B cell (primary cell): ENCODE data around the gene IQCH. TPM values are rescaled to one million over a fixed set of nuclear protein-coding genes. Genes with fewer than 3 reads are reported as not detected.

Source experiments
- ATAC-seq: fragments of 200-7000 bp; cut with Tn5 transposase; one replicate; pipeline ENCODE4 v1.10.0; 2021; ENCODE audit warnings: low read depth, mild to moderate bottlenecking, moderate number of reproducible peaks, moderate library complexity
- CTCF ChIA-PET: fragments of 350-600 bp; sonication (Branson Sonifier 250); formaldehyde crosslinking; loops from one replicate; lab custom pipeline; 2021; ENCODE audit warnings: antibody characterized with exemption, inconsistent platforms; lab: Charles Lee
- POLR2A ChIA-PET: fragments of 350-600 bp; sonication (Branson Sonifier 250); formaldehyde crosslinking; loops from one replicate; lab custom pipeline; 2021; ENCODE audit warnings: antibody characterized with exemption; lab: Charles Lee
- DNase-seq: peaks from one replicate; pipeline ENCODE4 v3.0.0; 2013
- H2AFZ ChIP-seq: 2 replicates; pipeline ENCODE4 v1.6.1; 2012; ENCODE audit warnings: mild to moderate bottlenecking, low read depth, low read length; ENCODE audit not compliant: insufficient read depth, poor library complexity, severe bottlenecking
- H3K27ac ChIP-seq, 2 donors: 1 replicate in 1 of 2; 2 replicates in 1 of 2; pipeline ENCODE4 v1.5.1; 2012 to 2013; ENCODE audit warnings: low read length in 2 of 2, mild to moderate bottlenecking in 2 of 2, moderate library complexity in 1 of 2
- H3K27me3 ChIP-seq, 4 experiments: fragments of 200-600 bp in 1 of 4; sonication (generic) in 1 of 4; replicated peaks in 1 of 4; 1 replicate in 2 of 4; 2 replicates in 2 of 4; pipeline versions ENCODE4 v1.6.1 to v1.7.0; 2013 to 2016; ENCODE audit warnings: low read length in 3 of 4, mild to moderate bottlenecking in 2 of 4, mixed read lengths in 1 of 4, moderate library complexity in 1 of 4; ENCODE audit not compliant: insufficient read depth in 4 of 4, control insufficient read depth in 3 of 4; ENCODE audit errors: control extremely low read depth in 1 of 4
- H3K36me3 ChIP-seq, 2 experiments: replicated peaks in 1 of 2; 1 replicate in 1 of 2; 2 replicates in 1 of 2; pipeline versions ENCODE4 v1.6.1 to v1.7.1; 2013; ENCODE audit warnings: low read length in 1 of 2; ENCODE audit not compliant: insufficient read depth in 2 of 2, control insufficient read depth in 1 of 2; ENCODE audit errors: control extremely low read depth in 1 of 2, extremely low read depth in 1 of 2
- H3K4me1 ChIP-seq, 2 donors: fragments of 200-600 bp in 1 of 2; sonication (generic) in 1 of 2; 1 replicate in 1 of 2; 2 replicates in 1 of 2; pipeline versions ENCODE4 v1.5.1 to v1.6.1; 2013 to 2017; ENCODE audit warnings: low read length in 2 of 2; ENCODE audit not compliant: control insufficient read depth in 2 of 2, insufficient read depth in 2 of 2
- H3K4me2 ChIP-seq: replicated peaks from 2 replicates; pipeline ENCODE3; 2012; ENCODE audit warnings: mild to moderate bottlenecking, low read depth, low read length; ENCODE audit not compliant: poor library complexity, severe bottlenecking
- H3K4me3 ChIP-seq, 5 experiments: fragments of 200-600 bp in 1 of 5; sonication (generic) in 1 of 5; 1 replicate in 3 of 5; 2 replicates in 2 of 5; pipeline versions ENCODE4 v1.5.1 to v1.7.0; 2011 to 2016; ENCODE audit warnings: low read length in 4 of 5, mild to moderate bottlenecking in 4 of 5, low read depth in 2 of 5, control low read depth in 1 of 5, moderate library complexity in 1 of 5; ENCODE audit not compliant: insufficient read depth in 1 of 5; ENCODE audit errors: control extremely low read depth in 1 of 5, extremely low read depth in 1 of 5
- H3K79me2 ChIP-seq: fragments of 200-600 bp; sonication (generic); one replicate; pipeline ENCODE4 v1.6.0; 2016; ENCODE audit warnings: low read length; ENCODE audit not compliant: control insufficient read depth, insufficient read depth
- H3K9ac ChIP-seq: fragments of 200-600 bp; sonication (generic); 2 replicates; pipeline ENCODE4 v1.6.1; 2017; ENCODE audit warnings: mild to moderate bottlenecking, low read length, moderate library complexity
- H3K9me3 ChIP-seq, 3 donors: one replicate each; pipeline versions ENCODE4 v1.6.1 to v1.7.1; 2013; ENCODE audit warnings: low read length in 2 of 3; ENCODE audit not compliant: control insufficient read depth in 2 of 3, insufficient read depth in 1 of 3; ENCODE audit errors: control extremely low read depth in 1 of 3
- H4K20me1 ChIP-seq: 2 replicates; pipeline ENCODE4 v1.6.0; 2012; ENCODE audit warnings: mild to moderate bottlenecking, low read length; ENCODE audit not compliant: insufficient read depth, control insufficient read depth, poor library complexity, severe bottlenecking
- H3K27ac Mint-ChIP-seq: one replicate; pipeline ENCODE4 v1.8.0; 2021; ENCODE audit warnings: mixed read lengths
- H3K27me3 Mint-ChIP-seq: one replicate; pipeline ENCODE4 v1.8.0; 2021; ENCODE audit warnings: mixed read lengths
- H3K4me1 Mint-ChIP-seq: one replicate; pipeline ENCODE4 v1.8.0; 2021; ENCODE audit warnings: mixed read lengths
- H3K4me3 Mint-ChIP-seq: one replicate; pipeline ENCODE4 v1.8.0; 2021; ENCODE audit warnings: mixed read lengths
- H3K9me3 Mint-ChIP-seq: one replicate; pipeline ENCODE4 v1.8.0; 2022; ENCODE audit warnings: mixed read lengths; ENCODE audit not compliant: insufficient read depth
- CTCF ChIP-seq: fragments of 200-600 bp; IDR thresholded peaks from one replicate; pipeline ENCODE4 v1.8.0; 2022; ENCODE audit warnings: antibody characterized with exemption, mild to moderate bottlenecking
- EZH2 ChIP-seq: IDR thresholded peaks from 2 replicates; pipeline ENCODE4 v1.6.1; 2012; ENCODE audit warnings: borderline replicate concordance, low read depth, mild to moderate bottlenecking, moderate library complexity, low read length; ENCODE audit not compliant: insufficient read depth, poor library complexity, severe bottlenecking
- WGBS: methylation state at CpG from one replicate; pipeline ENCODE4 v1.1.5; 2013; ENCODE audit warnings: missing lambda C conversion rate; ENCODE audit not compliant: insufficient coverage; 5-methylcytosine and 5-hydroxymethylcytosine counted together
- intact Hi-C: fragments of 100-400 bp; cut with micrococcal nuclease; formaldehyde crosslinking; loops from one replicate; pipeline ENCODE4 v1.10.0; 2022
- polyA plus RNA-seq: library from polyadenylated mRNA; depleted of rRNA; stranded (reverse); fragments of >200 nt; gene quantifications from 2 replicates; pipeline ENCODE4 v1.2.3, GENCODE V29; 2012
- total RNA-seq, 2 donors: library from RNA; stranded (reverse); fragments of 120-200 nt in 1 of 2; gene quantifications; 1 replicate in 1 of 2; 2 replicates in 1 of 2; pipeline versions ENCODE4 v1.2.3 to v1.2.4, GENCODE V29; 2013 to 2022

IQCH gene
- total and polyA plus RNA-seq, 2 donors (not counting 1 experiment from before 2014, with no cell fraction given): 1.6 TPM; not detected in 1

GRCh38 chr15:67349634-67350033 is 95.0 kb downstream of the IQCH start:
- Histone ChIP-seq H3K36me3 (no peaks in the 10 kb centered on the region), H3K9ac (no peak overlapping the region), H4K20me1 (no peaks in the 10 kb centered on the region), H2AFZ (no peak overlapping the region), H3K27ac (no peak overlapping the region), H3K9me3 (peaks cover 5 to 7% (median 6%) of the 10 kb centered on the region in 3 donors), H3K4me3 (no peak overlapping the region), H3K79me2 (no peaks in the 10 kb centered on the region), H3K4me1 (no peaks in the 10 kb centered on the region), H3K27me3 (peaks cover 0 to 4% (median 0%) of the 10 kb centered on the region in 4 experiments), H3K4me2 (no peak overlapping the region)
- DNase-seq (no peak), ATAC-seq (no peak)
- H3K4me1 Mint-ChIP-seq: no peaks in the 10 kb centered on the region
- TF ChIP-seq CTCF (no peak), EZH2 (no peak)
- no peak overlapping the region for H3K27ac Mint-ChIP-seq
- ChIA-PET CTCF (no interaction called here), POLR2A (no interaction called here)
- H3K9me3 Mint-ChIP-seq: peaks cover 2% of the 10 kb centered on the region
- no peak overlapping the region for H3K4me3 Mint-ChIP-seq
- H3K27me3 Mint-ChIP-seq: peaks cover 20% of the 10 kb centered on the region
- intact Hi-C loops: no loop called here

- TF ChIP-seq EZH2 (no peak), CTCF (no peak)
- Mint-ChIP-seq H3K4me3 (no peak overlapping the region), H3K27me3 (peaks cover 19% of the 10 kb centered on the region), H3K27ac (no peak overlapping the region), H3K9me3 (peaks cover 2% of the 10 kb centered on the region), H3K4me1 (no peaks in the 10 kb centered on the region)
- H3K4me2 ChIP-seq: no peak overlapping the region
- no peaks in the 10 kb centered on the region for H3K4me1 ChIP-seq
- ChIA-PET CTCF (no interaction called here), POLR2A (no interaction called here)
- H3K9ac ChIP-seq: no peak overlapping the region
- intact Hi-C loops: no loop called here
- WGBS: no CpG with 5 or more reads among the region's 1 CpG
- H3K36me3 ChIP-seq: no peaks in the 10 kb centered on the region
- H3K79me2 ChIP-seq: no peaks in the 10 kb centered on the region
- peaks cover 4 to 7% (median 5%) of the 10 kb centered on the region in 3 donors for H3K9me3 ChIP-seq
- ATAC-seq (no peak), DNase-seq (no peak)
- no peak overlapping the region for H3K27ac ChIP-seq
- no peaks in the 10 kb centered on the region for H4K20me1 ChIP-seq
- H3K27me3 ChIP-seq: peaks cover 0 to 4% (median 0%) of the 10 kb centered on the region in 4 experiments
- no peak overlapping the region for H3K4me3 ChIP-seq
- no peak overlapping the region for H2AFZ ChIP-seq
These were observed 95.5 kb downstream of the IQCH start for GRCh38 chr15:67350042-67350441.
